CD14-positive monocyte (primary cell): ENCODE measurements around the gene PCDHGC5. TPM values are rescaled to one million over a fixed set of nuclear protein-coding genes. Genes with fewer than 3 reads are reported as not detected.

Experiments used
- DNase-seq, 3 donors: peaks; one replicate each; pipeline ENCODE4 v3.0.0-alpha.2; 2011 to 2022
- H2AFZ ChIP-seq: 2 replicates; pipeline ENCODE4 v1.6.0; 2012; ENCODE audit warnings: mild to moderate bottlenecking, low read depth, low read length, inconsistent platforms; ENCODE audit not compliant: insufficient read depth, poor library complexity, severe bottlenecking
- H3K27ac ChIP-seq, 2 donors: 1 replicate in 1 of 2; 2 replicates in 1 of 2; pipeline ENCODE4 v1.5.1; 2012 to 2013; ENCODE audit warnings: low read length in 2 of 2, control low read depth in 1 of 2, inconsistent platforms in 1 of 2, low read depth in 1 of 2, mild to moderate bottlenecking in 1 of 2
- H3K27me3 ChIP-seq, 2 donors: one replicate each; pipeline versions ENCODE4 v1.6.0 to v1.6.1; 2011 to 2013; ENCODE audit warnings: low read length in 2 of 2; ENCODE audit not compliant: control insufficient read depth in 2 of 2, insufficient read depth in 2 of 2
- H3K36me3 ChIP-seq, 2 donors: replicated peaks in 1 of 2; 1 replicate in 1 of 2; 2 replicates in 1 of 2; pipeline versions ENCODE4 v1.5.1 to v1.6.1; 2012 to 2013; ENCODE audit warnings: low read length in 2 of 2, control low read depth in 1 of 2, inconsistent platforms in 1 of 2, mild to moderate bottlenecking in 1 of 2; ENCODE audit not compliant: insufficient read depth in 2 of 2, control insufficient read depth in 1 of 2
- H3K4me1 ChIP-seq, 2 donors: 1 replicate in 1 of 2; 2 replicates in 1 of 2; pipeline versions ENCODE4 v1.5.1 to v1.6.1; 2012 to 2013; ENCODE audit warnings: low read length in 2 of 2, control low read depth in 1 of 2, inconsistent platforms in 1 of 2, mild to moderate bottlenecking in 1 of 2, moderate library complexity in 1 of 2; ENCODE audit not compliant: insufficient read depth in 2 of 2, control insufficient read depth in 1 of 2
- H3K4me2 ChIP-seq: replicated peaks from 2 replicates; pipeline ENCODE3; 2012; ENCODE audit warnings: low read length, moderate library complexity, mild to moderate bottlenecking; ENCODE audit not compliant: poor library complexity, severe bottlenecking; ENCODE audit errors: extremely low read depth
- H3K4me3 ChIP-seq, 3 experiments: fragments of 200-600 bp in 1 of 3; sonication (generic) in 1 of 3; replicated peaks in 1 of 3; 1 replicate in 2 of 3; 2 replicates in 1 of 3; pipeline ENCODE4 v1.5.1; 2011 to 2013; ENCODE audit warnings: low read length in 3 of 3, mild to moderate bottlenecking in 3 of 3, control low read depth in 2 of 3, low read depth in 2 of 3, inconsistent platforms in 1 of 3, moderate library complexity in 1 of 3
- H3K79me2 ChIP-seq: 2 replicates; pipeline ENCODE4 v1.6.0; 2012; ENCODE audit warnings: mild to moderate bottlenecking, control low read depth, inconsistent platforms, low read length, moderate library complexity; ENCODE audit not compliant: insufficient read depth
- H3K9ac ChIP-seq: 2 replicates; pipeline ENCODE4 v1.6.0; 2017; ENCODE audit warnings: low read length, mild to moderate bottlenecking; ENCODE audit not compliant: insufficient read depth, poor library complexity, severe bottlenecking
- H3K9me3 ChIP-seq, 2 donors: replicated peaks in 1 of 2; 1 replicate in 1 of 2; 2 replicates in 1 of 2; pipeline versions ENCODE4 v1.5.1 to v1.6.1; 2012 to 2013; ENCODE audit warnings: low read length in 2 of 2, control low read depth in 1 of 2; ENCODE audit not compliant: control insufficient read depth in 1 of 2, insufficient read depth in 1 of 2
- H4K20me1 ChIP-seq: 2 replicates; pipeline ENCODE4 v1.6.0; 2012; ENCODE audit warnings: mild to moderate bottlenecking, low read length, control low read depth, moderate library complexity; ENCODE audit not compliant: insufficient read depth
- H3K27ac Mint-ChIP-seq, 7 donors: one replicate each; pipeline ENCODE4 v1.8.0; 2020; ENCODE audit warnings: mild to moderate bottlenecking in 7 of 7, mixed read lengths in 7 of 7, moderate library complexity in 6 of 7, inconsistent platforms in 2 of 7
- H3K27me3 Mint-ChIP-seq, 3 donors: one replicate each; pipeline ENCODE4 v1.8.0; 2021 to 2022; ENCODE audit warnings: low read depth in 3 of 3, mild to moderate bottlenecking in 3 of 3, mixed read lengths in 3 of 3, moderate library complexity in 3 of 3, inconsistent platforms in 1 of 3
- H3K36me3 Mint-ChIP-seq, 2 donors: one replicate each; pipeline ENCODE4 v1.8.0; 2020; ENCODE audit warnings: mixed read lengths in 2 of 2, inconsistent platforms in 1 of 2, mild to moderate bottlenecking in 1 of 2
- H3K4me1 Mint-ChIP-seq: one replicate; pipeline ENCODE4 v1.8.0; 2020; ENCODE audit warnings: mild to moderate bottlenecking, mixed read lengths
- H3K4me3 Mint-ChIP-seq, 2 donors: one replicate each; pipeline ENCODE4 v1.8.0; 2020; ENCODE audit warnings: mild to moderate bottlenecking in 2 of 2, mixed read lengths in 2 of 2, moderate library complexity in 1 of 2
- H3K9me3 Mint-ChIP-seq, 7 donors: one replicate each; pipeline ENCODE4 v1.8.0; 2020 to 2022; ENCODE audit warnings: mixed read lengths in 7 of 7, mild to moderate bottlenecking in 6 of 7, moderate library complexity in 6 of 7, inconsistent platforms in 2 of 7
- WGBS: methylation state at CpG from one replicate; pipeline ENCODE4 v1.1.5; 2013; ENCODE audit warnings: missing lambda C conversion rate; ENCODE audit not compliant: insufficient coverage; 5-methylcytosine and 5-hydroxymethylcytosine counted together
- intact Hi-C, 2 donors: fragments of 100-400 bp; cut with micrococcal nuclease; formaldehyde crosslinking; loops; one replicate each; pipeline versions ENCODE4 v1.15.0 to v1.15.1; 2023
- polyA plus RNA-seq, 3 donors: library from polyadenylated mRNA; depleted of rRNA in 1 of 3; unstranded in 2 of 3; stranded (reverse) in 1 of 3; fragments of 300-500 nt in 2 of 3; fragments of >200 nt in 1 of 3; fragmentation: Illumina TruSeq in 2 of 3; gene quantifications; 1 replicate in 2 of 3; 2 replicates in 1 of 3; pipeline ENCODE4 v1.2.3, GENCODE V29; 2012 to 2021
- TF ChIP-seq, protein P1 (sequence below): fragments of 200-600 bp; IDR thresholded peaks from one replicate; pipeline ENCODE4 v1.8.0; 2022; ENCODE audit warnings: antibody characterized with exemption, mild to moderate bottlenecking

PCDHGC5 gene
- polyA plus RNA-seq, 3 donors: not detected

DNA sequence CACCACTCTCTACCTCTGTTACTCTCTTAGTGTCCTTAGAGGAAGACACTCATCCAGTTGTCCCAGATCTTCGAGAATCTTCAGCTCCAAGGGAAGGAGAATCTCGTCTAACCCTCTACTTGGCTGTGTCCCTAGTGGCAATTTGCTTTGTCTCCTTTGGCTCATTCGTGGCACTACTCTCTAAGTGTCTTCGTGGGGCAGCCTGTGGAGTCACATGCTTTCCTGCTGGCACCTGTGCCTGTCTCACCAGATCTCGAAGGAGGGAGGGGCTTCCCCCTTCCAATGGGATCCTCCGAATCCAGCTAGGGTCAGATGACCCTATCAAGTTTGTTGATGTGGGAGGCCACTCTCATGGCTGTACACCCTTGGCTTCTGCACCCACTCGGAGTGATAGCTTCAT is 1.8 kb upstream of the PCDHGC5 start:
- Histone ChIP-seq H3K79me2 (no peaks in the 10 kb centered on the region), H3K9me3 (peaks cover 2 to 33% of the 10 kb centered on the region in 2 donors), H4K20me1 (no peaks in the 10 kb centered on the region), H2AFZ (no peak overlapping the region), H3K27me3 (peaks cover 54 to 95% of the 10 kb centered on the region in 2 donors), H3K36me3 (no peaks in the 10 kb centered on the region), H3K27ac (no peak overlapping the region), H3K4me3 (no peak overlapping the region), H3K4me2 (no peak overlapping the region), H3K9ac (no peak overlapping the region), H3K4me1 (peaks cover 8 to 10% of the 10 kb centered on the region in 2 donors)
- Mint-ChIP-seq H3K27ac (no peak overlapping the region), H3K4me1 (peaks cover 15% of the 10 kb centered on the region), H3K27me3 (peaks cover 75 to 93% (median 84%) of the 10 kb centered on the region in 3 donors), H3K9me3 (peaks cover 0 to 23% (median 10%) of the 10 kb centered on the region in 7 donors), H3K36me3 (no peaks in the 10 kb centered on the region), H3K4me3 (no peak overlapping the region)
- intact Hi-C loops: no loop called here
- DNase-seq: no peak
- TF ChIP-seq, protein P1, sequence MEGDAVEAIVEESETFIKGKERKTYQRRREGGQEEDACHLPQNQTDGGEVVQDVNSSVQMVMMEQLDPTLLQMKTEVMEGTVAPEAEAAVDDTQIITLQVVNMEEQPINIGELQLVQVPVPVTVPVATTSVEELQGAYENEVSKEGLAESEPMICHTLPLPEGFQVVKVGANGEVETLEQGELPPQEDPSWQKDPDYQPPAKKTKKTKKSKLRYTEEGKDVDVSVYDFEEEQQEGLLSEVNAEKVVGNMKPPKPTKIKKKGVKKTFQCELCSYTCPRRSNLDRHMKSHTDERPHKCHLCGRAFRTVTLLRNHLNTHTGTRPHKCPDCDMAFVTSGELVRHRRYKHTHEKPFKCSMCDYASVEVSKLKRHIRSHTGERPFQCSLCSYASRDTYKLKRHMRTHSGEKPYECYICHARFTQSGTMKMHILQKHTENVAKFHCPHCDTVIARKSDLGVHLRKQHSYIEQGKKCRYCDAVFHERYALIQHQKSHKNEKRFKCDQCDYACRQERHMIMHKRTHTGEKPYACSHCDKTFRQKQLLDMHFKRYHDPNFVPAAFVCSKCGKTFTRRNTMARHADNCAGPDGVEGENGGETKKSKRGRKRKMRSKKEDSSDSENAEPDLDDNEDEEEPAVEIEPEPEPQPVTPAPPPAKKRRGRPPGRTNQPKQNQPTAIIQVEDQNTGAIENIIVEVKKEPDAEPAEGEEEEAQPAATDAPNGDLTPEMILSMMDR: no peak
- 83% methylated on average over 5 of the region's 7 CpGs for WGBS

DNA sequence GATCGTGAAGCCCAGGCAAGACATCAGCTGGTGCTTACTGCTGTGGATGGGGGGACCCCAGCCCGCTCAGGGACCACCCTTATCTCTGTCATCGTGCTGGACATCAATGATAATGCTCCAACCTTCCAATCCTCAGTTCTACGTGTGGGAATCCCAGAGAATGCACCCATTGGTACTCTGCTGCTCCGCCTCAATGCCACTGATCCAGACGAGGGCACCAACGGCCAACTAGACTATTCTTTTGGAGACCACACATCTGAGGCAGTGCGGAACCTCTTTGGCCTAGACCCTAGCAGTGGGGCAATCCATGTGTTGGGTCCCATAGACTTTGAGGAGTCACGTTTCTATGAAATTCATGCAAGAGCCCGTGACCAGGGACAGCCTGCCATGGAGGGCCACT is 960 bp downstream of the PCDHGC5 start:
- no peak overlapping the region for H3K4me2 ChIP-seq
- no peak overlapping the region for H3K4me3 Mint-ChIP-seq
- peaks cover 75 to 93% (median 84%) of the 10 kb centered on the region in 3 donors for H3K27me3 Mint-ChIP-seq

More for the DNA sequence above, 960 bp downstream of the PCDHGC5 start:
- no peaks in the 10 kb centered on the region for H3K36me3 ChIP-seq
- no peak overlapping the region for H3K9ac ChIP-seq
- intact Hi-C loops: no loop called here
- H3K27ac Mint-ChIP-seq: peak overlapping the region in 1 of 7 donors; percentile 26
- DNase-seq: no peak
- no peak overlapping the region for H3K4me3 ChIP-seq
- no peaks in the 10 kb centered on the region for H3K36me3 Mint-ChIP-seq
- H3K27ac ChIP-seq: no peak overlapping the region
- peaks cover 52 to 98% of the 10 kb centered on the region in 2 donors for H3K27me3 ChIP-seq
- TF ChIP-seq, protein P1: no peak
- WGBS: 96% methylated on average over 10 of the region's 10 CpGs
- H3K9me3 Mint-ChIP-seq: peaks cover 0 to 31% (median 12%) of the 10 kb centered on the region in 7 donors
- H3K4me1 ChIP-seq: peaks cover 13 to 15% of the 10 kb centered on the region in 2 donors
- H3K9me3 ChIP-seq: peaks cover 3 to 37% of the 10 kb centered on the region in 2 donors
- no peak overlapping the region for H2AFZ ChIP-seq
- no peaks in the 10 kb centered on the region for H4K20me1 ChIP-seq
- H3K4me1 Mint-ChIP-seq: peaks cover 19% of the 10 kb centered on the region
- H3K79me2 ChIP-seq: no peaks in the 10 kb centered on the region
